HFF-Myc (cell line): ENCODE data around the gene MGAT5.

Source experiments
- DNase-seq: peaks from one replicate; pipeline ENCODE4 v3.0.0-alpha.2; 2011; ENCODE audit warnings: low read depth; ENCODE audit errors: extremely low read depth
- H3K4me3 ChIP-seq: replicated peaks from 2 replicates; pipeline ENCODE4 v1.5.1; 2011; ENCODE audit warnings: low read depth, mild to moderate bottlenecking, control low read depth, low read length
- CTCF ChIP-seq: IDR thresholded peaks from 2 replicates; pipeline ENCODE4 v1.5.1; 2012; ENCODE audit warnings: mild to moderate bottlenecking, low read depth, low read length, control low read depth; ENCODE audit errors: missing control alignments

MGAT5 gene

GRCh38 chr2:134453973-134454372 is 200.1 kb downstream of the MGAT5 start:
- no peak for TF ChIP-seq CTCF
- no peak overlapping the region for H3K4me3 ChIP-seq
- DNase-seq: no peak

GRCh38 chr2:134454426-134454825 is 200.6 kb downstream of the MGAT5 start:
- no peak for TF ChIP-seq CTCF
- H3K4me3 ChIP-seq: no peak overlapping the region
- DNase-seq: no peak

GRCh38 chr2:134454931-134455330 is 201.1 kb downstream of the MGAT5 start:
- no peak overlapping the region for H3K4me3 ChIP-seq
- DNase-seq: no peak
- no peak for TF ChIP-seq CTCF

- no peak overlapping the region for H3K4me3 ChIP-seq
- TF ChIP-seq CTCF: no peak
- DNase-seq: no peak
Observed at GRCh38 chr2:134455426-134455825, 201.6 kb downstream of the MGAT5 start.

DNA sequence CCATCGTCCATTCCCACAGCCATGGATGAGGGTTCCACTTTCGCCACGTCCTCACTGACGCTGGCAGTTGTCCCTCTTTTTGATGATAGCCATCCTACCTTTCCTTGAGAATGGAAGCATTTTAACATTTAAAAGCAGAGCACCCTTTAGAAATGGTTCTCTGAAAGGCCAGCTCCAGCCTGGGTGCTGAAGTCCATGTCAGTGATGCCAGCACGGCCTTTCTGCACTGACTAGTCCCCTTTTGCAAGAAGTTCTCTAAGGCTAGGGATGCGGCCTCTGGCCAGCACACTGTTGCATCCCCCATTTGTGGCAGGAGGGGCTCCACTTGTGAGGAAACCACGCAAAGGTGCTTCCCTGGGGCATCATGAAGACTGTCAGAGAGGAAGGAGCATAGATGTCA is 203.5 kb downstream of the MGAT5 start:
- DNase-seq: no peak
- TF ChIP-seq CTCF: no peak
- no peak overlapping the region for H3K4me3 ChIP-seq

DNA sequence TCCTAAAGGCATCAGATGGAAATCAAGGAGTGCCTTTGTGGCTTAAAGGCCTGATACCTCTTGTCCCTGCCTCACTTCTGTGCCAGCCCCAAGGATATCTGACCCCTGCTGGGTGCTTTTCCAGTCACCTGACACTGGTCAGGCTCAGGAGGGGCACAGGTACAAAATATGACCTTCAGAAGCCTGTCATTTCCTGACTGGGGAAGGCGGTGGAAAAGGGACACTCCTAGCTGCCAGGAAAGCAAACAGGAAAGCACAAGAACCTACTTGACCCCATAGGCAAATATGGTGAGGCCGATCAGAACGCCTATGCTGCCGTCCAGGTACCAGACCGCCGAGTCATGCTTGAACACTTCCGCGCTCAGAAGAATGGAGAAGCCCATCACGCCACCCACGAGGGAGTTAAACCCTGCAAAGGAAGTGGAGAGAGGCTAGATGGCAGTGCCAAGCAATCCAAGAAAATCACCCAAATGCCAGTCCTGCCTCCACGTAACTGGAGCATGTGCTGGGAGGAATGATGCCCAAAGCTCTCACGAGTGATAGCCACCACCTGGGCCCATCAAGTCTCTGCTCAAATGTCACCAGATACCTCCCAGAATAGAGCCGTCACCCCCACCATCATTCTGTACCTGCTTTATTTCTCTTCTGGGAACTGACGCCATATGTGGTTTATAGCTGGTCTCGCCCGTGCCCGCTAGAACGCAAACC is 204.0 kb downstream of the MGAT5 start:
- DNase-seq: no peak
- no peak for TF ChIP-seq CTCF
- no peak overlapping the region for H3K4me3 ChIP-seq

- no peak for TF ChIP-seq CTCF
- DNase-seq: no peak
- no peak overlapping the region for H3K4me3 ChIP-seq
Observed at GRCh38 chr2:134458473-134458853, 204.6 kb downstream of the MGAT5 start.
